ENCODE data around the gene ERCC6.
A peak's percentile ranks its signal among the peaks of the same experiment; 100 is the strongest.

The ERCC6 gene

DNA sequence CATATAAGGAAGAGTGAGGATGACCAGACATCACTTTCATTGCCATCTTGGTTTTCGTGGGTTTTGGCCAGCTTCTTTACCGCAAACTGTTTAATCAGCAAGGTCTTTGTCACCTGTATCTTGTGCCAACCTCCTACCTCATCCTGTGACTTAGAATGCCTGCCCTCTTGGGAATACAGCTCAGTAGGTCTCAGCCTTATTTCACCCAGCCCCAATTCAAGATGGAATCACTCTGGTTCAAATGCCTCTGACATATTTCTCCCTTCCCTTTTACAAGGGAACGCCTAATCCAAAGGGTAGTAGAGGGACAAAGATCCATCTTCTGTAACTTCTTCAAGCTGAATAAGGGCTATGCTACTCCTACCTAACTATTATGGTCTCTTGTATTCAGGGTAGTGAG is 4.7 kb upstream of the ERCC6 start:
- no peak for DNase-seq

DNA sequence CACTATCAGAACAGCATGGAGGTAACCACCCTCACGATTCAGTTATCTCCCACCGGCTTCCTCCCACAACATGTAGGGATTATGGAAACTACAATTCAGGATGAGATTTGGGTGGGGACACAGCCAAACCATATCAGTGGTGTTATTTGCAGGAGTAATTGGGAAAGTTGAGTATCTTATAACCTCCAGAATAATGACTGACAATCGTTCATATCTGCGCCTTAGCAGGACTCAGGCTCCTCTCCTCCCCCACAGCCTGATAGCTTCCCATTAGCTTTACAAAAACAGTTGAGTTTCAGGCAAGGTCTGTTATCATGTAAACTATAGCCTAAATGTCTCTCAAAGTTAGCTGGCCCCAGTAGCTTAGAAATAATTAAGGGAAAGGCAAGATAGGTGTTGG is 3.4 kb upstream of the ERCC6 start:
- no peak for DNase-seq

- DNase-seq, result no peak
These were observed 2.8 kb upstream of the ERCC6 start for GRCh38 chr10:49541762-49542161.

DNA sequence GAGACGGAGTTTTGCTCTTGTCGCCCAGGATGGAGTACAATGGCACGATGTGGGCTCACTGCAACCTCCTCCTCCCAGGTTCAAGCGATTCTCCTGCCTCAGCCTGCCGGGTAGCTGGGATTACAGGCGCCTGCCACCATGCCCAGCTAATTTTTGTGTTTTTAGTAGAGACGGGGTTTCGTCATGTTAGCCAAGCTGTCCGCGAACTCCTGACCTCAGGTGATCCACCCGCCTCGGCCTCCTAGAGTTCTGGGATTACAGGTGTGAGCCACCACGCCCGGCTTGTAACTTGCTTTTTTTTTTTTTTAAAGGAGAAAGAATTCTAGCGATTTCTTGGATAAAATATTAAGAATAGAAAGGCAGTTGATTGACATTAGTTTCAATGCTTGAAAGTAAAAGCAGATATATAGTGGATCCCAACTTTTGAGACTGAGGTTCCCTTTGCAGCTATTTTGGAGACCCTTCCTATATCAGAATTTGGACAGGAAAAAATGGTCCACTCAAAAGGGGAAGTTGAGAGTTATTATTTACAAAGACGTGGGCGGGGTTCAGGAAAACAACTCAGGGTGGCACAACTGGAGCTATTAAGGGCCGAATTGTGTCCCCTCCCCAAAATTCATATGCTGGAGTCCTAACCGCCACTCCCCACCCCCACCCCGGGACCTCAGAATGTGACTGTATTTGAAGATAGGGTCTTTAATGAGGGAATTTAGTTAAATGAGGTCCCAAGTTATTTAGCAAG is 1.3 kb upstream of the ERCC6 start:
- no peak for DNase-seq

DNA sequence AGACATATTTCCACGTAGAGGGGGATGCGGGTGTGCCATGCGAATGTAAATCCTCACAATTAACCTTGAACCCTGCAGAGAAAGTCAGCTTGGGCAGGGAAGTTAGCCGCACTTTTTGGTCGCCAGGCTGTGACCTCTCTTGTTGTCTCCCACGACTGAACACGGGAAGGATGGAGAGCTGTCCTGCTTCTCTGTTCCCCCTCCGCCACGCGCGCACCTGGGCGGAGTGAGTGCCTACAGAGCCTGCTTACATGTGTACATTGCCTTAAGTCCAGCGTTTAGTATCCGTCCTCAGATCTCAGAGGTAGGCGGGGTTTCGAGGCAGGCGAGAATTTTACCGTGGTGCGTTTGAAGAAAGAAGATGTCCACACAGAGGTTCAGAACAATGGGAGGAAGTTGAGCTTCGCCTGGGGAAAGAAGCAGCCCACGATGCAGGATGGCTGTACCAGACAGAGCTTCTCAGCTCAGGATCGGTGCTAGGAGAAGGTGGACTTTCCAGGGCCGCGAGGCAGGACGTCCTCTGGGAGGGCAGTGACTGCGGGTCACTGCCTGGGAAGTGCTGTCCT is 482 bp upstream of the ERCC6 start:
- DNase-seq, result peak; percentile 25

DNA sequence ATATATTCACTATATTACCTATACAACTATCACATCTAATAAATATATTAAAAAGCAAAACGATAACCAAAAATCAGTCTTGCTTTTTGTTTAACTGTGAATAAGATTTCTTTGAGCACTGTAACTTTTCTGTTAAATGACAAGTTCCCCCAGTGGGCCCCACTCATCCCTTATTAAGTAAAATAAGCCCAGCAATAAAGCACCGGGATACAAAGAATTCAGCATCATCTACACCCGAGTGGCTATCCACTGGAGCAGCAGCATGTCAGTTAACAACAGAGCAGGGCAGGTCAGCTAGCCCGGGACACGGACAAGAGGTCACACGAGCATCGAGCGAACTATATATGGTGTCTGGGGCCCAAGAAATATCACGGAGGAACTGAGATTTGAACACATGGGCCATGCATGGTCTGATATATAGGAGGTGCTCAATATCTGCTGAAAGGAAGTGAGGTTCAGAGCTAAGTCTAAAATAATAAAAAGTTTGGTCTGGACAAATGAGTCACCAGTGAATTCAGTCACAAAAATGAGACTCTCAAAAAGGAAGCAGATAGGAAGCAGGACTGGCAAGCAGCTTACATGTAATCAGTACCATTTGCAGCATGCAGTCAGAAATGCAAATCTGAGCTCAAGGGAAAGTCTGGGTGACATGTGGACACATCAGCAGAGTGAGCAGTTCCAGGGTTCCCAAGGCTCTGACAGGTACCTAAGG is 4.1 kb downstream of the ERCC6 start:
- no peak for DNase-seq

DNA sequence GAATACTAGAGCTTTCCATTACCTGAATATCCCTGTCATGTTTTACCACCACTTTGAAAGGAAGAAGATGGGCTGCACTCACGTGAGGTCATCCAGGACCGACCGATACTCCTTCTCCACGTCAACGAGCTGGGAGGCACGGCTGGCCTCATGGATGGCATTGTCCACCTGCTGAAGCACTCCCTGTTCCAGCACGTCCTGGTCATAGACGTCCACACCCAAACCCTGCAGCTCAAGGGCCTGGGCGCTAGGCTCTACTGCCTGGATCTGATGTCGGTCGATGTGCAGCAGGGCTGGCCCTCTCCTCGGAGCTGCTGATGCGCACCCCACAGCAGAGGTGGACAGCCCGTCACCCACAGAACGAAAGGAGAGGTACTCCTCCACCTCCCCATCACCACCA is 6.5 kb downstream of the ERCC6 start:
- DNase-seq, result no peak

GRCh38 chr10:49528977-49529506 is 9.9 kb downstream of the ERCC6 start:
- no peak for DNase-seq

GRCh38 chr10:49527850-49528249 is 11.1 kb downstream of the ERCC6 start:
- DNase-seq, result no peak

- no peak for DNase-seq
These were observed 11.9 kb downstream of the ERCC6 start for GRCh38 chr10:49527061-49527460.

GRCh38 chr10:49526619-49527018 is 12.3 kb downstream of the ERCC6 start:
- no peak for DNase-seq

GRCh38 chr10:49524496-49524895 is 14.4 kb downstream of the ERCC6 start:
- DNase-seq, result no peak

GRCh38 chr10:49523301-49523700 is 15.6 kb downstream of the ERCC6 start:
- no peak for DNase-seq

- DNase-seq, result no peak
These were observed 17.9 kb downstream of the ERCC6 start for GRCh38 chr10:49521062-49521461.

- DNase-seq, result no peak
These were observed 18.7 kb downstream of the ERCC6 start for GRCh38 chr10:49520122-49520775.

DNA sequence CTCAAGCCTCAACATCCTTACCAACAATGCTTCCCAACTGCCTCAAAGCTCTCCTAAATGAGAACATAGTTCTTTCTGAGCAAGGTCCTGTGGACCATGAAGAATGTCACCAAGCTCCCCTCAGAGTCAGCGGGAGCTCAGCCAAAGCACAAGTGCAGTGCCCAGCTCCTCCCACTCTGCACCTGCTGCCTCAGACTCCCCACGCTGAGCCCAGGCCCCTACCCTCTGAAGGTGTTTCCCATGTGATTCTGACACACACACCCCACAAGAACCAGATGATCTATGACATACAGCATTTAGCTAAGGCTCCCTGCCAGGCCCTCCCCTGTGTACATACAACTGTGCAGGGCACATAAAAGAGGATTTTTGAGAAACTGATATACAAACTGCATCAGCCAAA is 19.2 kb downstream of the ERCC6 start:
- no peak for DNase-seq

DNA sequence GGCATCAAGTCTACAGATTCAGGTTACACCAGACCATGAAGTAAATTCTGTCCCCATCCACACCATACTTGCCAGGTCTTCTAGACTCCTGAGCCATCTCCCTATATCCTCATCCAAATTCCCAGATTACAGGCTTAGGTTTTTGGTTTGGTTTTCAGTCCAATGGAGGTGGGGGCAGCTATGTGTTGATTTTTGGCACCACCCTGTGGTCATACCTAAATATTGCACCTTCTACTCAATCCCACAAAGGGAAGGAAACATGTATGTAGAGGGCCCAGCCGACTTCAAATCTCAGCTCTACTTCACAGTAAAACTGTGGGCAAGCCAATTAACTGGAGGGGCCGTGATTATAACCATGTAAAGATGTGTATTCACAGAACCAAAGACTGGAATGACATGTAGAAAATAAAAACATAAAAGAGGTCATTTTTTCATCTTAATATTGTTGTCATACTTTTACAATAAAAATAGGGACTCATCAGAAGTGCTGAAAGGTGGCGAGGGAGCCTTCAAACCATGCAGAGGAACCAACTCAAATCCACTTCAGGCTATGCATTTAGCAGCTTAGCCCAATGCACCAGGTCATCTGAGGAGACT is 19.8 kb downstream of the ERCC6 start:
- DNase-seq, result no peak

DNA sequence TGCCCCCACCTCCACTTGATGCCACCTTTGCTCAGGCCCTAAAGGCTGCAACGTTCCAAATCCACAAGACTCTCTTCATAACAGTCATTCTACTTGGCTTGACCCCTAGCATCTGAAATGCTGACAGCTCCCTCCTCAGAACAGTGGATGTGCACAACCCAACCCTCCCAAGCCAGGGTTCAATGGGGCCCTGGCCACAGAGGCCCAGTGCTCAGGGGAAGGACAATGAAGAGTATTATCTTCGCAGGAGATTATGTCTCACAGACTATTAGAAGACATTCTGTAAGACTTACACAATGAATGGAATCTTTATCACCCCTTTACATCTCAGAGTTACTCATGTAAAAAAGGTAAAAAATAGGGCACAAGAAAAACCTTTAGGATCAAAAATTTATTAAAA is 20.4 kb downstream of the ERCC6 start:
- DNase-seq, result no peak

- DNase-seq, result no peak
These were observed 22.5 kb downstream of the ERCC6 start for GRCh38 chr10:49516216-49516970.

DNA sequence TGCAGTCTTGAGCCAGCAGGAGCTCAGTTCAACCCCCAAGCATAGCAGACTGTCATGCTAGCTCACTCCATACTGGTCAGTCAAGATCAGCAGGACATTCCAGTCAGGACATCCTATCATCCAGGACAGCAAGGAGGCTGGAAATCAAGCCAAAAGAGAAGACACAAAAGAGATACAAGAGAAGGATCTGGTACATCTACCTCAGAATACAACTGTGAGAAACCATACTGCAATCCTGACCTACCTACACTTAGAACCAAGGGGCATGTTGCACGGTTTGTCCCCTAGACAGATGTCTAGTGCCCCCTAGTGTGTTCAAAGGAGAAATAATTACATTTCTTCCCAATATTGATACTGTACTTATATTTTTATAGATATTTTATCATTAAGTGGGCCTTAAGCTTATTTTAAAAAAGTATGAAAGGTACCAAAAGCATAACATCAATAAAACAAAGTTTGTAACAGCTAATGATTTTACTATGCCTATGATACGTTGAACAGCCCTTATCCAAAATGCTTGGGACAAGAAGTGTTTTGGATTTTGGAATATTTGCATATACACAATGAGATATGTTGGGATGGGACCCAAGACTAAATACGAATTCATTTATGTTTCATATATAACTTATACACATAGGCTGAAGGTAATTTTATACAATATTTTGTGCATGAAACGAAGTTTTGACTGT is 26.7 kb downstream of the ERCC6 start:
- DNase-seq, result peak; percentile 8

DNA sequence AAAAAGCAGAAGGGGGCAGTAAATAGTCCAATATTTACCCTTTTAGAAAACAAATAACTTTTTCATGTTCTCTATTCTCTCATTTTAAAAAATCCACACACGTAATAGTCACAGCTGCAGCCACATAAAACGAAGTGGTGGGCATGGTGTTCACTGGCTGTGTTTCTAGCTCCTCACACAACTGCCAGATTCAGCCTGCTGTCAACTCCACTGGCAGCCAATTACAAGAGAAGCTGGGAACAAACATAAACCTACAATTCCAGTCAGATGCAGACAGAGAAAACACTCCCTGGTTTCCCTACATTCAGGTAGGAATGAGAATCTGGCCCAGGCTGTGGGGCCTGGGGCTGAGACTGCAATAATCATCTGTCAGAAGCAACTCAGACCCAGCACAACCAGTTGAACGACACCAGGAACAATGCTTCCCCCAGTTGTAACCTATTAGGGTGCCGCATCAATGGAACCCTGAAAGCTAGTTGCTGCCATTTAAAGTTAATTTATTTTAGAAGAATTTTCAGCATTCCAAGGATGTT is 29.1 kb downstream of the ERCC6 start:
- DNase-seq, result no peak
